K562 (cell line): Measurements from ENCODE around the gene CDH12.

Experiments used
- TOE1 ChIP-seq, 2 experiments: fragments of 450-650 bp in 1 of 2; sonication (generic) in 1 of 2; formaldehyde crosslinking in 1 of 2; IDR thresholded peaks; 2 replicates each; pipeline versions ENCODE4 v1.7.1 to v1.8.0; 2016 to 2022; ENCODE audit warnings: borderline replicate concordance in 2 of 2, mild to moderate bottlenecking in 2 of 2, antibody characterized with exemption in 1 of 2, inconsistent platforms in 1 of 2, low read depth in 1 of 2, missing genetic modification reagents in 1 of 2, moderate library complexity in 1 of 2
- ZNF324 ChIP-seq: fragments of 250-450 bp; sonication (Bioruptor Pico); IDR thresholded peaks from 2 replicates; pipeline ENCODE4 v1.4.0; 2020; ENCODE audit warnings: mild to moderate bottlenecking
- ZNF561 ChIP-seq: fragments of 450-650 bp; formaldehyde crosslinking; conservative IDR thresholded peaks from 2 replicates; pipeline ENCODE4 v1.4.0; 2020; ENCODE audit warnings: mild to moderate bottlenecking, moderate library complexity

DNA sequence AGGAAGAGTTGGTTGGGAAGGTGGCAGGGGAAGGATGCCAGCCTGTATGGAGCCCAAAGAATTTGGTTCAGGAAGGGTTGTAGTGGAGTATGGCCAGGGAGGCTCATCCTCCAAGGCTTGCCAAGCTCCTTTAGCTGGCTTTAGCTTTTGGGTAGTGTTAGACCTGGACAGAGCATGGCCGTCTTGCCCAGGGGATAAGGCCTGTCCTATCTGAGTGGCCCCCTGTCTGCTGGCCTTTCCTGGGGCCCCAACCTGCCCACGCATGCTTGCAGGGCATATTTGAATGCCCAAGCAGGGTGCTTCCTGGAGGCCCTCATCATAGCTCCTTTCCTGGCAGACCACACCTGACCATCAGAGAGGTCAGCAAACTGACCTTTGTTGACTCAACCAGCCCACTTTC, 227.7 kb downstream of the CDH12 start:
- TF ChIP-seq ZNF561 (CRISPR knock-in tag) (no peak), TOE1 (IDR thresholded peaks at IDR 0.05; ENCODE audit: borderline replicate concordance) (no peak), TOE1 (CRISPR knock-in tag; IDR thresholded peaks at IDR 0.05; ENCODE audit: borderline replicate concordance, low read depth) (no peak), ZNF324 (no peak)
